SKM-1 (cell line): ENCODE results near the gene KCNQ1.

Experiments used
- DNase-seq: peaks from one replicate; lab custom pipeline; 2025; ENCODE audit not compliant: unreplicated experiment; lab: John Stamatoyannopoulos, UW

KCNQ1 gene

DNA sequence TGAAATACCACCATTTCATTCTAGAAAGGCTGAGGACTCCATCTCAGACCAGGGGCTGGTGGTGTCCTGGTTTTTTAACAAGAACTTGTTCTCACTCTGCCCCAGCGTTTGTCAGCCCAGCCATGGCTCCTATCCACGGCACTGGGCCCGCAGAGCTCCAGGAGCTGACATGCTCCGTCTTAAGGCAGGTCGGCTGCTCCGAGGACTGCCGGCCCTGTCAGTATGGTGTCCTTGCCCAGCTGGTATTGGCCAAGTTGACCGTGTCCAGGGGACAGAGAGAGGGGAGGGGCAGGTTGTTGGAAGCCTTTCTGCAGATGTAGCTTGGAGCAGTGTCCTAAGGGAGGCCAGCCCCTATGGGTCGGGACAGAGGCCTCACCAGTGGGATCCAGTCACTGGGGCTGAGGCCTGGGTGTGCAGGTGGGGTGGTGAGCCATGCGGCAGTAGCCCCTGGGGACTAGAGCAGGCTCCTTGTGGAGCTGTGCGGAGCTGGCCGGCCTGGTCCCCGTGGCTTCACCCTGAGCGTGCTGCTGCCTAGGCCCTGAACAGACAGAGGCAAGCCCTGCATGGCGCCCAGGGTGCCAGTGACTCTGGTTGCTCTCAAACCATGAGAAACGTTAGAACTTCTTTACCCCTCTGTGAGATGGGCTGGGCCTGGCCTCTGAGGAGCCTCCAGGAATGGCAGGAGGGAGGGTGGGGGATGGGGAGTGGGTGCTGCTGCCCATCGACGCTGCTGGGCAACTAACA, 294.9 kb downstream of the KCNQ1 start:
- DNase-seq = no peak

- no peak for DNase-seq
These were observed 295.6 kb downstream of the KCNQ1 start for GRCh38 chr11:2740275-2740940.

DNA sequence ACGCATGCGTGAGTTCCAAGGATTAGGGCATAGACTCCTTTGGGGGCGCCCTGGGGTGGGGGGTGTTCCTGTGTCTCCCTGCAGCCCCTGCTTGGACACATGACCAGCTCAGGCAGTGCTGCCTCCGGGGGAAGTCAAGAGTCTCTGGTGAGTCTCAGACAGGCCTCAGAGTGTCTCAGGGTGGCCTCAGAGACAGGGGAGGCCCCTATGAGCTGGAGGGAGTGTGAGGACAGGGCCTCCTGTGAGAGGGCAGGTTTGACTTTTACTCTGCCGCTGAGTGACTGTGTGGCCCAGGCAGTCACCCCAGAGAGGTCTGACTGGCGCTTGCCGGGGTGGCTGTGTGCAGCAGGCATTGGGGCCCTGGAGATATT, 296.2 kb downstream of the KCNQ1 start:
- DNase-seq = no peak

- peak; percentile 27 for DNase-seq
These were observed 296.7 kb downstream of the KCNQ1 start for GRCh38 chr11:2741377-2742131.

DNA sequence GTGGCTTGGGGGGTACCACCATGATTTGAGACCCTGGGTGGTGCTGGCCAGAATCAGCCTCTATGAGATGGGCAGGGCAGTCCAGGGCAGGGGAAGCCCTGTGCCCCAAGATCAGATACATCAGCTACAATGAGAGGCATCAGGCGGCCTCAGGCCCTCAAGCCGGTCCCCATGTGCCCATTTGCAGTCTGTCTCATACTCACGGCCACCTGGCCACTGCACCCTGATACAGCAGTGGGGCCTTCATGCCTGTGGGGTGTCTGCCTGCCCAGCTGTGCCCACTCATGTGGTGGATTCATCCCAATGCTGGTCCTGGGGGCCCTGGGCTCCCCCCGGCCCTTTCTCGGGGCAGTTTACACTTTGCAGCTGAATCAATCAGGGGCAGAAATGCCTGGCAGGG, 297.4 kb downstream of the KCNQ1 start:
- DNase-seq = no peak

- no peak for DNase-seq
These were observed 298.0 kb downstream of the KCNQ1 start for GRCh38 chr11:2742611-2743426.

- no peak for DNase-seq
These were observed 298.8 kb downstream of the KCNQ1 start for GRCh38 chr11:2743427-2744110.

- no peak for DNase-seq
These were observed 299.4 kb downstream of the KCNQ1 start for GRCh38 chr11:2744166-2744565.

- DNase-seq = no peak
These were observed 300.7 kb downstream of the KCNQ1 start for GRCh38 chr11:2745511-2745910.

DNA sequence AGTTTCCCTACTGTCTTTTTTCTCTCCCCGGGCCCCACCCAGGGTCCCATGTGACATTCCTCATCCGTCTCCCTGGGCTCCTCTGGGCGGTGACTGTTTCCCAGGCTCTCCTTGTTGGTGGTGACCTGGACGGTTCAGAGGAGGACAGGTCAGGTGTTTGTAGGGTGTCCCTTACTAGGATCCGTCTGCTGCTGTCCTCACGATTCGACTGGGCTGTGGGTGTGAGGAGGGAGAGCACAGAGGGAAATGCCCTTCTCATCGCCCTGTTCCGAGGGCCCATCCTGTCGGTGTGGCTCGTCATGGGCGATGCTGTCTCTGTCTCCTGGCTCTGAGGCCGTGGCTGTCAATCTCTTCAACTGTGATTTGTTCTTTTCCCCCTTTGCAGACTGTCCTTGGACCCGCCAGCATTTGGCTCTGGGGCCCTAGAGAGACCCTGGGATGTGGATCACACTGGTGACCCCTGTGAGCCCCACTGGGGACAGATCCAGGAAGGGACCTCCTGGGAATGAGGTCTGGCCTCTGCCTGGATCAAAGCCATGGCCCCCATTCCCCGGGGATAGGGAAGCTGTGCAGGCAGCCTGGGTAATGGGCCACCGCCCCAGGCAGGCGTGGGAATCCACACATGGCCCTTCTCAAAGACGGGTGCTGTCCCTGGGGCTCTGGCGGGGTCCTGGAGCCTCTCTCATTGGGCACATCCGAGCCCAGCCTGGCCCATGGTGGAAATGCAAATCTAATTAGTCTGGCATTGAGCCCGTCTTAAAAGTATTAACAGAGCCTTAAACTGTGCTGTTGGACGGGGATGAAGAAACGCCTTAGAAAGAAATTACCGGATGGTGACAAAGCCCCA, 301.8 kb downstream of the KCNQ1 start:
- DNase-seq = no peak

- no peak for DNase-seq
These were observed 302.6 kb downstream of the KCNQ1 start for GRCh38 chr11:2747248-2748027.

DNA sequence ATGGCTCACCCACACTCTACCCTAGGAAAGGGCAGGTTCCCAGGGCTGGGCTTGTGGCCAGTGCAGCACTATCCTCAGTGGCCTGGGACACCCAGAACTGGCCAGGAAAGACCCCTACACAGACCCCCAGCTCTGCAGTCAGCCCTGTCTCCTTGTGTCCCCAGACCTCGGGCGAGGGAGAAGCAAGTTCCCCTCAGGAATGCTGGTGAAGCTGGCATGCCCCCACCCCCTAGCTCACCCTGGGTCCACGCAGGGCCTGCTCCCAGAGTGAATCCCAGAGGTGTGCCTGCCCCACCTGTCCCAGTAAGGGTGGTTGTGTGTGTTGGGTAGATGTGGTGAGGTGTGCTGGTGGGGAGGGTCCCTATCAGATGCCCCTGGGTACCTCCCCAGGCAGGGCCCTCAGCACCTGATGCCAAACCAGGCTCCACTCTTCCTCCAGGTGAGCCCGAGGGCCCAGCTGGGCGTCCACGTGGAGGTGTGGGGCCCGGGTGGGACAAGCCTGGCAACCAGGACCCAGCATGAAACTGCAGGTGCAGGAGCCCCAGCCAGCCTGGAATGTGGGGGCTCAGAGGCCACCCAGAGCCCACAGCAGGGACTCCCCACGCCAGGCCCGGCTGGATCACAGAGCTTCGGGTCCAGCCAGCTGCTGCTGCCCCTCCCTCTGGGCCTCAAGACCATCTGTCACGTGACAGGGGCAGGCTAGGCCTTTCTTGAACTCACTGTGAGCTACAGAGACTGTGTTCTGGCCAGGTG, 303.4 kb downstream of the KCNQ1 start:
- DNase-seq = no peak

DNA sequence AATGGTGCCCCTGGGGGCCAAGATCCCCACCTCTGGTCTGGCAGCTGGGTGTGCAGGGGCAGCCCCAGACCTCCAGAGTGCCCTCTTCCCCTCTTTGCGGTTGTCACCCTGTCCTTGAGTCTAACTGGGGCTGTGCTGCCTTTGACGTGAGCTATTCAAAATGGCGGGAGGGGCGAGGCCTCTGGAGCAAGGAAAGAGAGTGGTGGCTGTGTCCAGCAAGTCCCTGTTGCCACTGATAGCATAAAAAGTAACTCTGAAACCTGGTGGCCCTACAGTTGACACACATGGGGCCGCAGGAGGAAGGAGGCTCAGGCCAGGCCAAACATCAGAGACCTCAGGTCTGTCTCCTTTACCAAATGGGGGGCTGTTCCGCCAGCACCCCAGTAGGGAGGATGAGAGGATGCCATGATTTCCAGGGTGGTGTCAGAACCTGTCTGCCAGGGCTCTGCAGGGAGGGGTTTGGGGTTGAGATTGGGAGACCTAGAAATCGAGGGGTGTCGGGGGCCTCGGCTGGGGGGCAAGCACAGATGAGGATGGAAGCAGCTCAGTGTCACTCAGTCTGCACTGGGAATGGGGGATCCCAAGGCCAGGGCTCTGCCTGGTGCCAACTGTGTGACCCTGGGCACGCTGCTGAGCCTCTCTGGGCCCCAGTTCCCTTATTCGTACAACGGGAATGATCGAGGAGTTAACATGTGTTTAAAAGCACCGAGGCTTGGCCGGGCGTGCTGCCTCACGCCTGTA, 304.2 kb downstream of the KCNQ1 start:
- no peak for DNase-seq

- DNase-seq = no peak
These were observed 305.4 kb downstream of the KCNQ1 start for GRCh38 chr11:2750101-2750681.

GRCh38 chr11:2750682-2751522, 306.1 kb downstream of the KCNQ1 start:
- no peak for DNase-seq

GRCh38 chr11:2751523-2752203, 306.9 kb downstream of the KCNQ1 start:
- no peak for DNase-seq
